ENCODE results near the gene AP1B1.
"Not testable (repeated sequence)": the region's sequence is repeated elsewhere in the genome, so short reads cannot be mapped to it uniquely, and the experiment has no call there.

Gene AP1B1

DNA sequence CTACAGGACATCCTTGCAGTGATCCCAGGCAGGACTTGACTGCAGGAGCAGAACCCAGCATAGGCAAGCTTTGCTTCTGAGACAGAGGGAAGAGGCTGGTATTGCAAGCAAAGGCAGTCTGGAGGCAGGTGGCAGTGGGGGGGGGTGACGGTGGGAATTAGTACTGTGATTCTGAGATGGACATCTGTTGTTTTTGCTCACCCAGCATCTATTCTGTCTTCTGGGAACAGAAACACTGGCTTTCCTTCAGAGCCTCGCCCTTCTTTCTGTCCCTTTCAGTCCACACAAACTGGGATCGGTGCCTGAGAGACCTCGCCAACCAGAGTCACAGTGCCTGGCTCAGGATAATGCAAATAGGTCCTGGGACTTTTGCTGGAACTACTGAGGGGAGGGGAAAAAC is 41.7 kb downstream of the AP1B1 start:
- DNase-seq = no peak

GRCh38 chr22:29345932-29346331 is 42.4 kb downstream of the AP1B1 start:
- DNase-seq = no peak

DNA sequence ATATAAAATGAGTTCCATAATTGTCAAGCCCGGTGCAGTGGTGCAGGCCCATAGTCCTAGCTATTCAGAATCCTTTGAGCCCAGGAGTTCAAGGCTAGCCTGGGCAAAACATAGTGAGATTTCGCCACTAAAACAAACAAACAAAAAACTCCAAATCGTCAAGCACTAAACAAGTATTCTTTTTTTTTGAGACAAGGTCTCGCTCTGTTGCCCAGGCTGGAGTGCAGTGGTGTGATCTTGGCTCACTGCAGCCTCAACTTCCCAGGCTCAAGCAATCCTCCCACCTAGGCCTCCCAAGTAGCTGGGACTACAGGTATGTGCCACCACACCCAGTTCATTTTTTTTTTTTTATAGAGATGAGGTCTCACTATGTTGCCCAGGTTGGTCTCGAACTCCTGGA is 43.5 kb downstream of the AP1B1 start:
- DNase-seq = not testable (repeated sequence)

- DNase-seq = peak; percentile 70
Measured at GRCh38 chr22:29344137-29344536, 44.2 kb downstream of the AP1B1 start.

- no peak for DNase-seq
Measured at GRCh38 chr22:29343313-29343805, 45.0 kb downstream of the AP1B1 start.

DNA sequence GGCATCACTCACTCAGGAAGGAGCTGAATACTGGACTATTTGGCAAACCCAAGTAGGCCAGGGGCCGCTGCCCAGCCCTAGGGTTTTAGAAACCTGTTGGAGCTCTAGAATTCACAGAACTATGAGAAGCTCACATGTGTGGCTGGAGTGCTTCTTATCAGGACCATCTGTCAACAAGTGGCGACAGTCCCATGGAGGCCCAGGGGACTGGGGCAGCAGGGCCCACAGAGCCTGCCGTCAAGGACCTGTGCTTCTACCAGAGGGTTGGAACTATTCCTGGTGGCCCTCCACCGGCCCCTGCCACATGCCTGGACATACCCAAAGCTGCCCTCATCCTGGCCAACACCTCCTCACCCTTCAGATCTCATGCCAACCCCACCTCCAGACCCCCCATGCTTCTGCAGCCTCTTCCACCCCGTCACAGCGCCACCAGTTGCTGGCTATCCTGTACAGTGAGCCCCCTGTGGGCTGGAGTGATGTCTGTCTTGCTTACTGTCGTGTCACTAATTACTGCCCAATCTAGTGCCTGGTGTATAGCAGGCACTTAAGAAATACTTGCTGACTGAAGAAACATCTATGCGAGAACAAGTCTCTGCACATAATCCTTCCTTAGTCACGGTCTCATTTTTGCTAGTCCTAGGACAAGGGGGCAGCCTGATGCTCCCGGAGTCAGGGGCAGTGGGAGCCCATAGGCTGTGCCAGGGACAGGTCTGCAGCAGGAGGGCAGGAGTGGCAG is 45.6 kb downstream of the AP1B1 start:
- no peak for DNase-seq

GRCh38 chr22:29342177-29342576 is 46.2 kb downstream of the AP1B1 start:
- DNase-seq = no peak

DNA sequence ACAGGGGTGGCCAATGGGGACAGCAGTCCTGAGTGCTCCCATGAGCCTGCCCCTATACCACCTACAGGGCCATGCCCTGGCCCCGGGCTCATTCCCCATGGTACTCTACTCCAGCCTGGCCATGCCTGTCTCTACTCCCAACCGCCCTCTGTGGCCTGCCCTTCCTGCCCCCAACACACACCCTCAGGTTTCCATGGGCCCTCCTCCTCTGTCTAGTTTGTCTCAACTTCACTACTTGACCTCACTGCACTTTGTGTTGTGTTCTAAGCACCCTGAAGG is 46.6 kb downstream of the AP1B1 start:
- no peak for DNase-seq

DNA sequence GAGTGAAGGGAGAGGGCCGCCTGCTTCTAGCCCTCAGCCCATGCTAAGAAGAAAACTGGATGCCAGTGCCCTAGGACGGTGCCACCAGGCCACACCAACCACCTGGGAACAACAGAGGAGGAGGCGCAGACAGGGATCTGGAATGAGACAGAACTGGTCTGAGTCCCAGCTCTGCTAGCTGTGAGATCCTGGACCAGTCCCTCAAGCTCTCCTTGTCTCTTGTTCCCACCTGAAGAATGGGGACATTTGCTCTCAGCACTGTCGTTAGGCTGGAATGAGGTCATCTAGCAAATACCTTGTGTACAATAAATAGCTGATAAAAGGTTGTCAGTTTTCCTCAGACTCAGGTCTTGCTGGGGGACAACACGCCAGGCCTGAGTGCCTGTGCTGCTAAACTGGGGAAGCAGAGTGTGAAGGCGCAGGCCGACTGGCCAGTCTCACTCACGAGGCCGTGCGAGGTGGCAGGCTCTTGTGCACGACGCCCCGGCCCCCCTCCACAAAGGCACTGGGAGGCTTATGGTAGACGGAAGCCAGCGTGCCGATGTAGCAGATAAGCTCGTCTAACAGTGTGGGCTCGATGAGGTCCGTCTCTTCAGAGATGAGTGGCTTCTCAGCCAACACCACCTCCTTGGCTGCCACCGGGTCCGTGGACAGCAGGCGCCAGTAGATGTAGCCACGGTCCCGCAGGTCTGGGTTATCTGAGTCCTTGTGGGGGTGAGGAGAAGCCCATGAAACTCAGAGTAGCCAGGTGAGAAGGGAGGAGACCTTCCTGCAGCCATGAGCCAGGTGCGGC is 47.1 kb downstream of the AP1B1 start:
- DNase-seq = no peak

DNA sequence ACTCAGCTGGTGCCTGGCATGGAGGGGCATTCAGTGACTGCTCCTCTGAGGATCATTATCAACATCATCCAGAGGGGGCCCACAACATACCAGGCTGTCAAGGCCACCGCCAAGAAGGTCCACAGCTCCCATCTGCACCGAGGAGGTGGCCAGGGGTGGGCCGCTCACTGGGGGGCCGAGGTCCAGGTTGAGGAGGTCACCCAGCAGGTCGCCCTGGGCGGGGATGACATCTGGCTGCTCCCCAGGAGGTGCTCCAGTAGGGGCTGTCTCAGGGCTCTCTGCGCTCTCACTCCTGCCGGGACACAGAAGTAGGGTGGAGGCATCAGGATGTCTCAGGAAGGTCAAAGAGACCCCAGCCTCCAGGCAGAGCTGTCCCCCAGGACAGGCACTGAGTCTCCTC is 47.8 kb downstream of the AP1B1 start:
- no peak for DNase-seq

- DNase-seq = no peak
Measured at GRCh38 chr22:29339381-29340235, 48.8 kb downstream of the AP1B1 start.

DNA sequence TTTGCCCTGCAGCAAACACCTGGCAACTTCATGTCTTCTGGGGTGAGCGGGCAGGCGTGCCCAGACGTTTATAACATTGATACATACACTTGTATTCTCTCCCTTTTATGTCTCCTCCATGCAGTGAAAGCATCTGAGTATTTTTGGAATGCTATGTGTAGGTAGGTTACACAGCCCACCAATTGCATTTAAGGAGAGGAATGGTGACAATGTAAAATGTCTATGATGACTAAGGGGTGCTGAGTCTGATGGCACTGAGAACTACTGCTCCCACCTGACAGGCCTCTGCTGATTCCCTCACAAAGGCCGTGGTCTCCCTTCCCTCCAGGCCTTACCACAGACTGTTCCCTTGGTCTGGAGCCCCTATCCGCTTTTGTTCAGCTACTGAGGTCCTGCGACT is 50.0 kb downstream of the AP1B1 start:
- DNase-seq = no peak

GRCh38 chr22:29337631-29338284 is 50.6 kb downstream of the AP1B1 start:
- no peak for DNase-seq

- DNase-seq = no peak
Measured at GRCh38 chr22:29336751-29337490, 51.4 kb downstream of the AP1B1 start.

DNA sequence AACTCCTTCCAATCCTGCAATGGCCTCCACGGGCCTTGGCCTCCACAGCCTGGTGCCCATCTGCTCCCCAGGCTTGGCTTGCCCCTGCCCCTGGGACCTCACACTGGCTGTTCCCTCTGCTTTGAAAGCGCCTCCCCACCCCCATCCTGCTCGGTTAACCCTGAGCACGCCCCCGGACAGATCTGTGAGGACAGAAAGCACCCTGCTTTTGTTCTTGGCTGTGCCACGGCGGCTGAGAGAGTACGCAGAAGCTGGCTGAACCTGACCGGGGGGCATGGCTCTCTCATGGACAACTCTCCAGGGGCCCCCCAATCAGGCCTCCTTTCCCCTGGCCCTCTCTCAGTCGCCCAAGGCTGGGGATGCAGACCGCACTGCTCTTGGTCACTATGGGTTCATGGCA is 52.7 kb downstream of the AP1B1 start:
- no peak for DNase-seq

- DNase-seq = no peak
Measured at GRCh38 chr22:29334696-29335344, 53.5 kb downstream of the AP1B1 start.

DNA sequence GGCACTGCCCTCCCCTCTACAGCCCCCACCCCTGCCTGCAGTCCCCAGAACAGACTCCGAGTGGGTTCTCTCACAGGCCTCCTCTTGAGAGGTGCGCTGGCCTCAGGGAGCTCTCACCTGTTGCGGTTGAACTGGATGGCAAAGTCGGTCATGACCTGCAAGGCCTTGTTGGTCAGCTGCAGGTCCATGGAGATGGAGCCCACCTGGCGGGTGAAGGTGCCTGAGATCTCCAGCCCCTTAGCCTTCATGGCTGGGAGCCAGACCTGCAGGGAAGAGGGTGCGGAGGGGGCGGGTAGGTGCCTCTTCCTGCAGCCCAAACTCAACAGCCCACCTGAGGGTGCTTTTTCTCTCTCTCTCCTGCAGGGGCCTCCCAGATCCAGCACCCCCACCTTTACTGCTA is 54.2 kb downstream of the AP1B1 start:
- DNase-seq = no peak

GRCh38 chr22:29332886-29333496 is 55.4 kb downstream of the AP1B1 start:
- DNase-seq = peak; percentile 12

- peak; percentile 25 for DNase-seq
Measured at GRCh38 chr22:29331658-29332300, 56.6 kb downstream of the AP1B1 start.

DNA sequence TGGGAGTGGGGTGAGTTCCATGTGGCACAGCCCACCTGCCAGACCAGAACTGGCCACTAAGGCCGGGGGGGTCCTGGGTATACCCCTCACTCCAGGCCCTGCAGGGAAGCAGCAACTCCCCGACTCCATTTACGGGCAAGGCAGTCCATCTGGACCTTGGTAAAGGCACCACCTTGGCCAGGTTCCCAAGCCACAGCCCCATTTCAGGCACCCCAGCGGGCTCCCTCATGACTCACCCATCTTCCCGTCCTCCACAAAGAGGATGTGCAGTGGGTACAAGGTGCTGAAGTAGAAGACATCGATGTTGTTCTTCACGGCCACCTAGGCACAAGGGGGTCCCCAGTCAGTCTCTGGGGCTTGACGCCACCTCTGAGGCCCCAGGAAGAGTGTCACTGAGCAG is 57.2 kb downstream of the AP1B1 start:
- DNase-seq = no peak

GRCh38 chr22:29330753-29331152 is 57.6 kb downstream of the AP1B1 start:
- peak; percentile 60 for DNase-seq

Measured in left hindlimb (tissue), 1 donor.